GM12801 (cell line): ENCODE results near the gene TYRO3.

Experiments
- CTCF ChIP-seq: IDR thresholded peaks from one replicate; pipeline ENCODE4 v1.5.1; 2011; ENCODE audit warnings: control low read depth; ENCODE audit not compliant: insufficient read length; ENCODE audit errors: extremely low read depth

Gene TYRO3

GRCh38 chr15:41558400-41559238, at the start of gene TYRO3:
TSS of gene TYRO3 (plus strand) at chr15:41559212. CDS start at chr15:41559258, 46 bp downstream.
- no peak for TF ChIP-seq CTCF

- no peak for TF ChIP-seq CTCF
Measured at GRCh38 chr15:41510728-41511127, 48.3 kb upstream of the TYRO3 start.

DNA sequence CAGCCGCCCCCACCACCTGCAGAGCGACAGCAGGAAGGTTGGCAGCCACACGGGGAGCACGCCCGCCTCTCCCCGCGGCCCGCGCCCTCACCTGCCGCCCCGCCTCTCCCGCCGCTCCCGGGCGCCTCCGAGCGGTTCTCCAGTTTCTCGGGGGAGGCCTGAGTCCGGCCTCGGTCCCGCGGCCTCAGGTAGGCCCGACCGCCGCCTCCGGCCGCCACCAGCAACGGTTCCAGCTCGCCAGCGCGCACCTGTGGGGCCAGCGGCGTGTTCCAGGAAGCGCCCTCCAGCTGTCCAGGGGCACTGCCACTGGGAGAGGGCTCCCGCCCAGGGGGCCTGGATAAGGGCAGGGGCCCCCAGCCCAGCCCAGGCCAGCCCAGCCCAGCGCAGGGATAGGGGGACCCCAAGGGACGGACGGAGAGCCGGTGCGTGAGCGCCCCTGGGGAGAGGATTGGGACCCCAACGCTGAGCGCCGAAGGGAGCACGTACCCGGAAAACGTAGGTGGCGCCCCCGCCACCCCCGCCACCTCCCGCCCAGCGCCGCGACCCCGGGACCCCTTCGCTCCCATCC, 47.6 kb upstream of the TYRO3 start:
- no peak for TF ChIP-seq CTCF

GRCh38 chr15:41511899-41512369, 47.1 kb upstream of the TYRO3 start:
- TF ChIP-seq CTCF: no peak

- TF ChIP-seq CTCF: no peak
Measured at GRCh38 chr15:41512512-41512939, 46.5 kb upstream of the TYRO3 start.

DNA sequence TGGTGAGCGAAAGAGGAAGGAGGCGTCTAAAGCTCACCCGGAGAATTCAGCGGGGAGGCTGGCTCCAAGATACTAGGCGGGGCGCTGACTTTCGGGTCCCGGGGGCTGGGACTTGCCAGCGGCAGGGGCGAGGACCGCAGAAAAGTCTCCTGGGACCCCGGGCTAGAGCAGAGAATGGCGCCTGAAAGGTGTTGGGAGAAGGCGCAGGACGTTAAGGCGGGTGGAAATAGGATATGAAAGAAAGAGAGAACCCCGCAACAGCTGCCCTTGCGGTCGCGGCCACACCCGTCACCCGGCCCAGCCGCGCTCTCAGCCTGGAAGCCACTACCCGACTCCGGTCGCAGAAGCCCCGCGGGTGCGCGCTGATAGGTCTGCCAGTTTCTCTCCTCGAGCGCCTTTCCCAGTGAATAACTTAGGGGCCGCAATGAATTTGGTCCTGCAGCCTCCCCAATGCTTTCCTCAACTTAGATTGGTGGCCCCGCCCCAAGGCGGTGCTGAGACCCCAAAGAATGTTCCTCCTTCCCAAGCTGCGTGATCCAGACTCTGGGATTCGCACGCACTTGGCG, 46.0 kb upstream of the TYRO3 start:
- TF ChIP-seq CTCF: no peak

GRCh38 chr15:41513506-41514227, 45.3 kb upstream of the TYRO3 start, which contains the start of gene LTK:
TSS of gene LTK (minus strand) at chr15:41513827. CDS start at chr15:41513709, 118 bp downstream.
- TF ChIP-seq CTCF: no peak
